Renal pelvis (tissue), 12 donors: ENCODE data around the gene ASMT. TPM values are rescaled to one million over a fixed set of nuclear protein-coding genes. Genes with fewer than 3 reads are reported as not detected.
A peak's percentile ranks its signal among the peaks of the same experiment; 100 is the strongest.
"Not testable (repeated sequence)": the region's sequence is repeated elsewhere in the genome, so short reads cannot be mapped to it uniquely, and the experiment has no call there.

Experiments used
- DNase-seq: peaks from one replicate; pipeline ENCODE4 v3.0.0-alpha.2; 2013
- long read RNA-seq, 16 experiments: transcript quantifications; one replicate each; lab custom pipeline, GENCODE V29; 2026
- polyA plus RNA-seq, 3 donors: library from polyadenylated mRNA; unstranded; fragments of 120-200 nt; gene quantifications; one replicate each; pipeline ENCODE4 v1.2.1, GENCODE V29; 2013; ENCODE audit not compliant: insufficient read length in 3 of 3

The ASMT gene
- under 1 TPM in 2 of 3 donors, not detected in 1; 0.09 to 0.53 TPM for polyA plus RNA-seq
- long read RNA-seq, donor 1, result 0 reads
- long read RNA-seq, donor 2, result 0 reads
- long read RNA-seq, donor 3, result 0 reads
- long read RNA-seq, donor 4, result 0 reads
- long read RNA-seq, donor 5, result 0 reads
- long read RNA-seq, donor 6, result 0 reads
- long read RNA-seq, donor 7, result 0 reads
- long read RNA-seq, donor 8, result 0 reads
- long read RNA-seq, donor 9, result 0 reads
- long read RNA-seq, donor 10, result 0 reads
- long read RNA-seq, donor 11, result 0 reads
- long read RNA-seq, donor 12, result 0 reads
- long read RNA-seq, donor 13, result 0 reads
- long read RNA-seq, donor 14, result 0 reads
- long read RNA-seq, donor 15, result 0 reads
- long read RNA-seq, donor 16, result 0 reads

GRCh38 chrX:1614927-1615326 is at the start of gene ASMT:
TSS of gene ASMT (plus strand) at chrX:1615059. CDS start at chrX:1615200, 141 bp downstream.
- no peak for DNase-seq

- DNase-seq, result not testable (repeated sequence)
Measured at GRCh38 chrX:1574181-1574580, 40.7 kb upstream of the ASMT start.

- no peak for DNase-seq
Measured at GRCh38 chrX:1576201-1576992, 38.5 kb upstream of the ASMT start.

- DNase-seq, result no peak
Measured at GRCh38 chrX:1577845-1578244, 37.0 kb upstream of the ASMT start.

- DNase-seq, result no peak
Measured at GRCh38 chrX:1578511-1579173, 36.2 kb upstream of the ASMT start.

GRCh38 chrX:1581132-1581531 is 33.7 kb upstream of the ASMT start:
- peak; percentile 43 for DNase-seq

- no peak for DNase-seq
Measured at GRCh38 chrX:1582686-1583437, 32.0 kb upstream of the ASMT start.

GRCh38 chrX:1584237-1585011 is 30.4 kb upstream of the ASMT start:
- DNase-seq, result no peak

GRCh38 chrX:1587161-1587560 is 27.7 kb upstream of the ASMT start:
- DNase-seq, result no peak

GRCh38 chrX:1589356-1590130 is 25.3 kb upstream of the ASMT start:
- DNase-seq, result no peak

GRCh38 chrX:1591102-1591862 is 23.6 kb upstream of the ASMT start, which contains the start of gene AKAP17A:
TSS of gene AKAP17A (plus strand) at chrX:1591604. CDS start at chrX:1593463, 1,859 bp downstream.
- peak; percentile 94 for DNase-seq

- no peak for DNase-seq
Measured at GRCh38 chrX:1591863-1592469, 22.9 kb upstream of the ASMT start.

- peak; percentile 28 for DNase-seq
Measured at GRCh38 chrX:1592470-1593142, 22.3 kb upstream of the ASMT start.

- no peak for DNase-seq
Measured at GRCh38 chrX:1593286-1594271, 21.3 kb upstream of the ASMT start.

GRCh38 chrX:1595711-1596060 is 19.2 kb upstream of the ASMT start:
- DNase-seq, result no peak

GRCh38 chrX:1596676-1597344 is 18.0 kb upstream of the ASMT start:
- DNase-seq, result no peak
